GM18526 (cell line): ENCODE results near the gene FAM181A.

Experiments
- POLR2A ChIP-seq: IDR thresholded peaks from 3 replicates; pipeline ENCODE4 v1.6.1; 2011; ENCODE audit not compliant: insufficient read length; ENCODE audit errors: extremely low read depth

The FAM181A gene

GRCh38 chr14:93950948-93951634 lies 23.9 kb downstream of the FAM181A start:
- TF ChIP-seq POLR2A: no peak

- no peak for TF ChIP-seq POLR2A
Measured at GRCh38 chr14:93951635-93952540, 24.7 kb downstream of the FAM181A start.

DNA sequence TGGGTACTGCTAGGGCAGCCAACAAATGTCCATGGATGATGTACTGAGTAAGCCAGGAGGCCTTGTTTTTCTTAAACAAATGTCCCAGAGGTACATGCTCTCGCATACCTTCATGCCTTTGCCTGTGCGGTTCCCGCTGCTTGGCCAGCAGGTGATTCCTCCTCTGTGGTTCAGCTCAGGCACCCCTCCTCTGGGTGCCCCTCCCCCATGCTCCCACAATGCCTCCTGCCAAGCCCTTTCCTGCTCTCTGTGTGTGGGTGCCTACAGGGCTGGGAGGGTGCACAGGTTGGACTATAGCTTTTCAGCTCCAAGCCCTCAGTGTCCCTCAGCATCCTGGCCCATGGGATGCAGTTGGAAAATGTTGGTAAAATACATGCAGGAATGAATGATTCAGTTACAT lies 25.7 kb downstream of the FAM181A start:
- no peak for TF ChIP-seq POLR2A

GRCh38 chr14:93953263-93953662 lies 26.1 kb downstream of the FAM181A start:
- TF ChIP-seq POLR2A: no peak

GRCh38 chr14:93953739-93954515 lies 26.8 kb downstream of the FAM181A start:
- TF ChIP-seq POLR2A: no peak

- TF ChIP-seq POLR2A: no peak
Measured at GRCh38 chr14:93954516-93954830, 27.3 kb downstream of the FAM181A start.

DNA sequence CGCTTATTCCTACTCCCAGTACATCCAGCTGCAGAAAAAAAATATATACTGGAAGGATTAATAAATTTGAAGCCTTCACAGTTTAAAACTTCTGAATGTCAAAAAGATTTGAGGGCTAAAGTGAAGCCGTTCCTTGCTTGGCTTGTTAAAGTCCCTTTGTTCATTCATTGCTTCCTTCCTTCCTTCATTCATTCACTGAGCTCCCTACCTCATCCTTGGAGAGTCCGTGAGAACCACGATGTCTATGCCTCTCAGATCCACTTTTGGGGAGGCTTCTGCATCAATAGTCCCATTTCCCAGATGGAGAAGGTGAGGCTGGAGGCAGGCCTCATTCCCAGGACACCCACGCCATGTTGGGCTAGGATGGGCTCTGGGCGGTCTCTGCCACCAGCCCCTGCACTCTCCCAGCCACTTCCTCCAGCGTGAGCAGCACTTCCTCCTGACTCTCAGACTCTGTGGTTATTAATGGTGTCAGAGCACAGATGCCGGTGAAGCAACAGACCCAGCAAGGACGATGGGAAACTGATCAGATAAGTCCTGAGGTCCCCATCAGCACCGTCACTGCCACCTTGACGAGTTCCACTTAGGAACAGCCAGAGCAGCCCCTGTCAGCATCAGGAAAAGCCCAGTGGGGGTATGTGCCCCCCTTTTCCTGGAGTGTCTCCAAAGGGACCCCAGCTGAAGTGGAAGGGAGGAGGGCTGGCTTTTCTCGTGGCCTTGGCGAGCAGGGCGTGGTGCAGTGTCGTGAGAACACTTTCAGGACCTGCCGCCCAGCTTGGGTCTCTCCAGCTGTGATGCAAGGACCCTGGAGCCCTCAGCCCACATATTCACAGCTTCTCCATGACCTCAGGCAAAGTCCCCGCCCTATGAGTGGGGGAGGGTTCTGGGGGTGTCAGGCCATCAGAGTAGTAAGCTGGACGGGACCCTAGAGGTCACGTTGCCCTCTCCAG lies 28.0 kb downstream of the FAM181A start:
- peak; percentile 26 for TF ChIP-seq POLR2A

- TF ChIP-seq POLR2A: no peak
Measured at GRCh38 chr14:93955850-93956481, 28.8 kb downstream of the FAM181A start.

DNA sequence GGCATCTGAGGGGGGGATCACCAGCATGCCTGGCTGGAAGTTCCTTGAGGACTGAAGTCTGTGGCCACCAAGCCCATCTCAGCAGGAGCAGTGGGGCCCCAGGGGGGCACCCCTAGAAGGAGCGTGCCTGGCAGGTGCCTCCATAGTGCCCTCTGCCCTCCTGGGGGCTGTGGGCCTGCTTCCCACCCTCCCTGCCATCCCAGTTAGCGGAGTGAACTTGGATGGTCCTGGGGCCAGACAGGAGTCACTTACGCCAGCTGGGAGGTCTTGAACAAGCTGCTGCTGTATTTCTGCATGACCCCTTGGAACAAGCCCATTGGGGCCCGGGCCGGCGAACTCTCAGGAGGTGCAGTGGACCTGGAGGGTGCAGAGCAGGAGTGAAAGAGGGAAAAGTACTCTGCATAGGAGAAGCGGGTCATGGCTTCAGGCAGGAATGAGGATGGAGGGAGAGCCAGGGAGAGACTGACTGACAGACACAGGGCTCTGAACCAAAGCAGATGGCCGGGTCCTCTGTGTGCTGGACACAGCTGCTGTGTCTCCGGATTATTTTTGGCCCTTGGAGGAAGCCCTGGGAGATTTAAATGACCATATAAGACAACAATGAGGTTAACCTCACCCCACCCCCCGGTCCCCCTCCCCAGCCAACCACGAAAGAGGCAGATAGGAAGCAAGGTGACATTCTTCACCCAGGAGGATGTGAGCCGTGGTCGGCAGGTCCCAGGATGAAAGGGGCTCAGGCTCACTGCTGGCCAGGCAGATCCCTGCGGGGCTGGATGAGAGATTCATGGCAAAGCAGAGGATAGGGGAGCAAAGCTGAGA lies 29.6 kb downstream of the FAM181A start:
- no peak for TF ChIP-seq POLR2A

DNA sequence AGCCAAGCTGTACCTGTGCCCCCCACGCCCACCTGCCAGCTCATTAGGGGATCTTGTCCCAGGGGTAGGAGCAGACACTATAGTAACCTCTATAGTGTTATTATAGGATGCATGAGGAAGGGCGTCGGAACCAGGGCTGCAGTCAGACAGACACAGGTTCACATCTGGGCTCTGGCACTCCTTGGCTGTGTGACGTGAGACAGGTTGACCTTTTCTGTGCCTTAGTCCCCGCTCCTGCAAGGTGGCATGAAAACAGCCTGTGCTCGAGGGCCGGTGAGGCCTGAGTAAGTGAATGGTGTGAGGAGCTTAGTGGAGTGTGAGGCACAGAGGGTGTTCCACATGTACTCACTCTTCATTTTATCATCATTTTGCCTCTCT lies 30.2 kb downstream of the FAM181A start:
- peak; percentile 13 for TF ChIP-seq POLR2A

- no peak for TF ChIP-seq POLR2A
Measured at GRCh38 chr14:93957751-93958566, 30.8 kb downstream of the FAM181A start.

GRCh38 chr14:93958567-93959238 lies 31.6 kb downstream of the FAM181A start:
- TF ChIP-seq POLR2A: no peak
